H9 (cell line): Measurements from ENCODE around the gene L3MBTL4. TPM values are rescaled to one million over a fixed set of nuclear protein-coding genes. Genes with fewer than 3 reads are reported as not detected.

Experiments used
- DNase-seq: peaks from one replicate; pipeline ENCODE4 v3.0.0-alpha.2; 2017
- H2AFZ ChIP-seq: one replicate; pipeline ENCODE4 v1.6.1; 2013; ENCODE audit warnings: mild to moderate bottlenecking, low read length, control low read depth, moderate library complexity
- H2AK5ac ChIP-seq: 2 replicates; pipeline ENCODE4 v1.6.1; 2013; ENCODE audit warnings: low read length, control low read depth, mixed read lengths; ENCODE audit not compliant: insufficient read length
- H2BK120ac ChIP-seq: one replicate; pipeline ENCODE4 v1.6.1; 2013; ENCODE audit warnings: low read depth, mild to moderate bottlenecking, low read length, control low read depth, inconsistent platforms; ENCODE audit not compliant: poor library complexity, severe bottlenecking
- H2BK12ac ChIP-seq: 2 replicates; pipeline ENCODE4 v1.6.1; 2013; ENCODE audit warnings: low read length, control low read depth, mixed read lengths, low read depth; ENCODE audit not compliant: insufficient read length
- H2BK15ac ChIP-seq: 2 replicates; pipeline ENCODE4 v1.6.1; 2013; ENCODE audit warnings: low read depth, low read length, control low read depth
- H2BK20ac ChIP-seq: one replicate; pipeline ENCODE4 v1.6.1; 2013; ENCODE audit warnings: low read depth, mild to moderate bottlenecking, low read length, control low read depth, inconsistent platforms; ENCODE audit not compliant: poor library complexity, severe bottlenecking
- H2BK5ac ChIP-seq: 2 replicates; pipeline ENCODE4 v1.6.1; 2013; ENCODE audit warnings: low read length, control low read depth, mixed read lengths; ENCODE audit not compliant: insufficient read length
- H3K14ac ChIP-seq: 2 replicates; pipeline ENCODE4 v1.6.1; 2013; ENCODE audit warnings: low read length, control low read depth; ENCODE audit not compliant: insufficient read depth
- H3K18ac ChIP-seq: 2 replicates; pipeline ENCODE4 v1.6.1; 2013; ENCODE audit warnings: low read depth, mild to moderate bottlenecking, mixed read lengths, low read length, control low read depth; ENCODE audit not compliant: insufficient read length
- H3K23ac ChIP-seq: 2 replicates; pipeline ENCODE4 v1.6.1; 2013; ENCODE audit warnings: low read length, control low read depth, mixed read lengths, low read depth; ENCODE audit not compliant: insufficient read length
- H3K23me2 ChIP-seq: 2 replicates; pipeline ENCODE4 v1.6.1; 2013; ENCODE audit warnings: low read depth, mild to moderate bottlenecking, mixed read lengths, low read length, control low read depth; ENCODE audit not compliant: insufficient read length, poor library complexity, severe bottlenecking
- H3K27ac ChIP-seq: 2 replicates; pipeline ENCODE4 v1.5.1; 2013; ENCODE audit warnings: low read length, control low read depth, mixed read lengths, low read depth; ENCODE audit not compliant: insufficient read length
- H3K27me3 ChIP-seq: 2 replicates; pipeline ENCODE4 v1.6.1; 2013; ENCODE audit warnings: low read length, control low read depth, inconsistent platforms; ENCODE audit not compliant: insufficient read depth
- H3K4ac ChIP-seq: 2 replicates; pipeline ENCODE4 v1.6.1; 2013; ENCODE audit warnings: low read depth, mild to moderate bottlenecking, control low read depth, inconsistent platforms, low read length, moderate library complexity
- H3K4me1 ChIP-seq: 2 replicates; pipeline ENCODE4 v1.6.1; 2013; ENCODE audit warnings: low read length, control low read depth, inconsistent platforms; ENCODE audit not compliant: insufficient read depth
- H3K4me2 ChIP-seq: 2 replicates; pipeline ENCODE4 v1.6.1; 2013; ENCODE audit warnings: low read length, control low read depth, mixed read lengths; ENCODE audit not compliant: insufficient read length, insufficient read depth
- H3K56ac ChIP-seq: 2 replicates; pipeline ENCODE4 v1.6.1; 2013; ENCODE audit warnings: low read depth, mild to moderate bottlenecking, mixed read lengths, low read length, control low read depth; ENCODE audit not compliant: insufficient read length
- H3K79me1 ChIP-seq: 2 replicates; pipeline ENCODE4 v1.6.1; 2013; ENCODE audit warnings: low read depth, mild to moderate bottlenecking, moderate library complexity, low read length, control low read depth, inconsistent platforms; ENCODE audit not compliant: insufficient read depth, poor library complexity, severe bottlenecking
- H3K79me2 ChIP-seq: 2 replicates; pipeline ENCODE4 v1.6.1; 2013; ENCODE audit warnings: low read length, control low read depth, inconsistent platforms; ENCODE audit not compliant: insufficient read depth
- H3K9ac ChIP-seq: 2 replicates; pipeline ENCODE4 v1.6.1; 2013; ENCODE audit warnings: low read length, control low read depth, mixed read lengths; ENCODE audit not compliant: insufficient read length; ENCODE audit errors: extremely low read depth
- H3K9me3 ChIP-seq: one replicate; pipeline ENCODE4 v1.6.1; 2013; ENCODE audit warnings: low read depth, low read length, inconsistent platforms; ENCODE audit not compliant: control insufficient read depth
- H3T11ph ChIP-seq: one replicate; pipeline ENCODE4 v1.6.1; 2013; ENCODE audit warnings: mild to moderate bottlenecking, low read length, control low read depth, inconsistent platforms
- H4K20me1 ChIP-seq: one replicate; pipeline ENCODE4 v1.6.1; 2013; ENCODE audit not compliant: control insufficient read depth, insufficient read length, insufficient read depth
- H4K5ac ChIP-seq: 2 replicates; pipeline ENCODE4 v1.6.1; 2013; ENCODE audit warnings: low read depth, mild to moderate bottlenecking, mixed read lengths, low read length, control low read depth; ENCODE audit not compliant: insufficient read length
- H4K8ac ChIP-seq: replicated peaks from 2 replicates; pipeline ENCODE4 v1.6.1; 2013; ENCODE audit warnings: low read length, control low read depth, mixed read lengths, low read depth; ENCODE audit not compliant: insufficient read length
- H4K91ac ChIP-seq: 2 replicates; pipeline ENCODE4 v1.6.1; 2013; ENCODE audit warnings: low read depth, mild to moderate bottlenecking, moderate library complexity, mixed read lengths, low read length, control low read depth; ENCODE audit not compliant: insufficient read length
- H3K27ac Mint-ChIP-seq, 3 experiments: 2 replicates in 2 of 3; 3 replicates in 1 of 3; pipeline ENCODE4 v1.8.0; 2020 to 2021; ENCODE audit warnings: mixed read lengths in 3 of 3, mild to moderate bottlenecking in 1 of 3, moderate library complexity in 1 of 3
- H3K27me3 Mint-ChIP-seq: 2 replicates; pipeline ENCODE4 v1.8.0; 2021; ENCODE audit warnings: low read depth, mild to moderate bottlenecking, moderate library complexity, mixed read lengths
- H3K36me3 Mint-ChIP-seq, 3 experiments: 2 replicates in 2 of 3; 3 replicates in 1 of 3; pipeline ENCODE4 v1.8.0; 2020 to 2021; ENCODE audit warnings: low read depth in 3 of 3, mixed read lengths in 3 of 3; ENCODE audit not compliant: insufficient read depth in 1 of 3
- H3K4me1 Mint-ChIP-seq, 2 experiments: 2 replicates each; pipeline ENCODE4 v1.8.0; 2020; ENCODE audit warnings: mixed read lengths in 2 of 2
- H3K4me3 Mint-ChIP-seq, 2 experiments: 2 replicates in 1 of 2; 3 replicates in 1 of 2; pipeline ENCODE4 v1.8.0; 2020 to 2021; ENCODE audit warnings: mild to moderate bottlenecking in 2 of 2, mixed read lengths in 2 of 2, moderate library complexity in 1 of 2
- H3K9me3 Mint-ChIP-seq, 2 experiments: 2 replicates in 1 of 2; 3 replicates in 1 of 2; pipeline ENCODE4 v1.8.0; 2020; ENCODE audit warnings: mild to moderate bottlenecking in 2 of 2, mixed read lengths in 2 of 2, moderate library complexity in 1 of 2
- WGBS: extraction: QIAGEN DNeasy Blood & Tissue Kit; methylation state at CpG from one replicate; pipeline ENCODE4 v1.1.7; 2013; ENCODE audit warnings: missing lambda C conversion rate, low lambda C conversion rate, mixed read lengths; ENCODE audit not compliant: insufficient read length; ENCODE audit errors: extremely low coverage; 5-methylcytosine and 5-hydroxymethylcytosine counted together
- total RNA-seq: library from RNA; stranded (reverse); gene quantifications from 2 replicates; pipeline ENCODE4 v1.2.1, GENCODE V29; 2021
- TF ChIP-seq, protein P1 (sequence below): fragments of 200-600 bp; sonication (generic); conservative IDR thresholded peaks from 3 replicates; pipeline ENCODE4 v1.8.0; 2021; ENCODE audit warnings: antibody characterized with exemption, mild to moderate bottlenecking

The L3MBTL4 gene
- total RNA-seq, 1 experiment from 2014 or later: 1.9 TPM

DNA sequence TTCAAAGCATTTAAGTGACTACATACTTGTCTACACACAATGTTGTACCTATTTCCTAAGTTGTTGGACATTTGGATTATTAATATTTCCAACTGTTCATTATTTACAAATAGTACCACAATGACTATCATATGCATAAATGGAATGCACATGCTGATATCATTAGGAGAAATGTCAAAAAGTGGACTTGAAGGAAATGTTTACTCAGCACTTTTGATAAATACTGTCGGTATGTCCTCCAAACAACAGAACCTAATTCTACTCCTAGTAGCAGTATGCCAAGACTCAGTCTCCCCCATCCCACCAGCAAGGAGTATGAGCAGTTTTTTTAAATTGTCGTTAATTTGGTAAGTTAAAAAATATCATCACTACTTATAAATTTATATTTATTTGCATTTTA lies 116.8 kb downstream of the L3MBTL4 start:
- TF ChIP-seq, protein P1, sequence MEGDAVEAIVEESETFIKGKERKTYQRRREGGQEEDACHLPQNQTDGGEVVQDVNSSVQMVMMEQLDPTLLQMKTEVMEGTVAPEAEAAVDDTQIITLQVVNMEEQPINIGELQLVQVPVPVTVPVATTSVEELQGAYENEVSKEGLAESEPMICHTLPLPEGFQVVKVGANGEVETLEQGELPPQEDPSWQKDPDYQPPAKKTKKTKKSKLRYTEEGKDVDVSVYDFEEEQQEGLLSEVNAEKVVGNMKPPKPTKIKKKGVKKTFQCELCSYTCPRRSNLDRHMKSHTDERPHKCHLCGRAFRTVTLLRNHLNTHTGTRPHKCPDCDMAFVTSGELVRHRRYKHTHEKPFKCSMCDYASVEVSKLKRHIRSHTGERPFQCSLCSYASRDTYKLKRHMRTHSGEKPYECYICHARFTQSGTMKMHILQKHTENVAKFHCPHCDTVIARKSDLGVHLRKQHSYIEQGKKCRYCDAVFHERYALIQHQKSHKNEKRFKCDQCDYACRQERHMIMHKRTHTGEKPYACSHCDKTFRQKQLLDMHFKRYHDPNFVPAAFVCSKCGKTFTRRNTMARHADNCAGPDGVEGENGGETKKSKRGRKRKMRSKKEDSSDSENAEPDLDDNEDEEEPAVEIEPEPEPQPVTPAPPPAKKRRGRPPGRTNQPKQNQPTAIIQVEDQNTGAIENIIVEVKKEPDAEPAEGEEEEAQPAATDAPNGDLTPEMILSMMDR: no peak
- Mint-ChIP-seq H3K4me3 (no peak overlapping the region), H3K4me1 (peaks cover 4 to 7% of the 10 kb centered on the region in 2 experiments; a peak in 3 of 4 replicates), H3K36me3 (no peaks in the 10 kb centered on the region; a peak in 1 of 7 replicates), H3K27me3 (no peaks in the 10 kb centered on the region), H3K27ac (no peak overlapping the region), H3K9me3 (no peaks in the 10 kb centered on the region)
- Histone ChIP-seq H4K20me1 (no peaks in the 10 kb centered on the region), H3K4me1 (0 out of 2 replicates have a peak, but pooled peaks cover 2% of the 10 kb centered on the region), H2BK12ac (no peak overlapping the region), H4K91ac (no peak overlapping the region), H3K23me2 (no peaks in the 10 kb centered on the region), H2AFZ (no peak overlapping the region), H3K79me2 (no peaks in the 10 kb centered on the region), H3K56ac (no peak overlapping the region), H3K27me3 (no peaks in the 10 kb centered on the region), H4K8ac (no peak overlapping the region), H2BK120ac (no peak overlapping the region), H3K9me3 (no peaks in the 10 kb centered on the region), H3K9ac (no peak overlapping the region), H2BK20ac (no peak overlapping the region), H3K18ac (no peak overlapping the region), H4K5ac (no peak overlapping the region), H2AK5ac (no peak overlapping the region), H3K14ac (no peak overlapping the region), H3K23ac (no peak overlapping the region), H3K4me2 (no peak overlapping the region), H2BK5ac (no peak overlapping the region), H3K79me1 (no peaks in the 10 kb centered on the region), H2BK15ac (no peak overlapping the region), H3K27ac (no peak overlapping the region), H3T11ph (no peak overlapping the region), H3K4ac (no peak overlapping the region)
- DNase-seq: no peak
- WGBS: no CpG with 5 or more reads among the region's 2 CpGs
